ENCODE data around the gene ORMDL1.

DNA sequence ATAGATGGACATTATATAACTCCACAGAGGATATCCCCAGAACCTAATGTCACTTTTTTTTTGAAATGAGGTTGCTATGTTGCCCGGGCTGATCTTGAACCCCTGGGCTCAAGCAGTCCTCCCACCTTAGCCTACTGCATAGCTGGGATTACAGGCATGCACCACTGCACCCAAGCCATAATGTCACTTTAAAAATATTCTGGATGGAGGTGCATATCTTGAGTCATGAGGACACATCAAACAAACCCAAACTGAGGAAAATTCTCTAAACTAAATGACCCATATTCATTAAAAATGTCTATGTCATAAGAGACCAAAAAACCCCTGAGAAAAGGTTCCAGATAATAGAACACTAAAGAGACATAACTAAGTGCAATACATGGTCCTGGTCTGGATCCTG, 57.9 kb downstream of the ORMDL1 start:
- TF ChIP-seq, protein P1, sequence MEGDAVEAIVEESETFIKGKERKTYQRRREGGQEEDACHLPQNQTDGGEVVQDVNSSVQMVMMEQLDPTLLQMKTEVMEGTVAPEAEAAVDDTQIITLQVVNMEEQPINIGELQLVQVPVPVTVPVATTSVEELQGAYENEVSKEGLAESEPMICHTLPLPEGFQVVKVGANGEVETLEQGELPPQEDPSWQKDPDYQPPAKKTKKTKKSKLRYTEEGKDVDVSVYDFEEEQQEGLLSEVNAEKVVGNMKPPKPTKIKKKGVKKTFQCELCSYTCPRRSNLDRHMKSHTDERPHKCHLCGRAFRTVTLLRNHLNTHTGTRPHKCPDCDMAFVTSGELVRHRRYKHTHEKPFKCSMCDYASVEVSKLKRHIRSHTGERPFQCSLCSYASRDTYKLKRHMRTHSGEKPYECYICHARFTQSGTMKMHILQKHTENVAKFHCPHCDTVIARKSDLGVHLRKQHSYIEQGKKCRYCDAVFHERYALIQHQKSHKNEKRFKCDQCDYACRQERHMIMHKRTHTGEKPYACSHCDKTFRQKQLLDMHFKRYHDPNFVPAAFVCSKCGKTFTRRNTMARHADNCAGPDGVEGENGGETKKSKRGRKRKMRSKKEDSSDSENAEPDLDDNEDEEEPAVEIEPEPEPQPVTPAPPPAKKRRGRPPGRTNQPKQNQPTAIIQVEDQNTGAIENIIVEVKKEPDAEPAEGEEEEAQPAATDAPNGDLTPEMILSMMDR (IDR thresholded peaks at IDR 0.05; ENCODE audit: insufficient read depth, low read length, poor library complexity, severe bottlenecking), result no peak
- TF ChIP-seq EZH2phosphoT487 (conservative IDR thresholded peaks at IDR 0.05; ENCODE audit: low read length), result no peak

All from SU-DHL-6 (cell line).